ENCODE measurements around the gene CSNK2A1.

DNA sequence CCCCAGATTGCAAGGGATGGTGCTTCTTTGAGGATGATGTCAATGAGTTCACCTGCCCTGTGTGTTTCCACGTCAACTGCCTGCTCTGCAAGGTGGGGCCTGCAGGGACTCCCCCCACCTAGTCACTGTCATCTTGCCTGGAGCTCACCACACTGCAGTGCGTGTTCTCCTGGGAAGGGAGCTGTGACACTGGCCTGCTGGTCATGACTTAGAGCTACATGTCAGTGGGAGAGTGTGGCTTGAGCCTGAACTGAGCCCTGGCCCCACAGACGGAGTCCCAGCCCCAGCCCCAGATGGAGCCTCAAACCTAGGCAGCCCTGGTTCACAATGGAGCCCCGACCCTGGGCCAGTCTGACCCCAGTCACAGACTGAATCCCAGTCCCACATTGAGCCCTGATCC lies 116.2 kb downstream of the CSNK2A1 start:
- TF ChIP-seq, protein P1, sequence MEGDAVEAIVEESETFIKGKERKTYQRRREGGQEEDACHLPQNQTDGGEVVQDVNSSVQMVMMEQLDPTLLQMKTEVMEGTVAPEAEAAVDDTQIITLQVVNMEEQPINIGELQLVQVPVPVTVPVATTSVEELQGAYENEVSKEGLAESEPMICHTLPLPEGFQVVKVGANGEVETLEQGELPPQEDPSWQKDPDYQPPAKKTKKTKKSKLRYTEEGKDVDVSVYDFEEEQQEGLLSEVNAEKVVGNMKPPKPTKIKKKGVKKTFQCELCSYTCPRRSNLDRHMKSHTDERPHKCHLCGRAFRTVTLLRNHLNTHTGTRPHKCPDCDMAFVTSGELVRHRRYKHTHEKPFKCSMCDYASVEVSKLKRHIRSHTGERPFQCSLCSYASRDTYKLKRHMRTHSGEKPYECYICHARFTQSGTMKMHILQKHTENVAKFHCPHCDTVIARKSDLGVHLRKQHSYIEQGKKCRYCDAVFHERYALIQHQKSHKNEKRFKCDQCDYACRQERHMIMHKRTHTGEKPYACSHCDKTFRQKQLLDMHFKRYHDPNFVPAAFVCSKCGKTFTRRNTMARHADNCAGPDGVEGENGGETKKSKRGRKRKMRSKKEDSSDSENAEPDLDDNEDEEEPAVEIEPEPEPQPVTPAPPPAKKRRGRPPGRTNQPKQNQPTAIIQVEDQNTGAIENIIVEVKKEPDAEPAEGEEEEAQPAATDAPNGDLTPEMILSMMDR (IDR thresholded peaks at IDR 0.05), result no peak
- TF ChIP-seq POLR2AphosphoS5 (IDR thresholded peaks at IDR 0.05), result no peak
- TF ChIP-seq POLR2A (IDR thresholded peaks at IDR 0.05), result no peak
- no peak for TF ChIP-seq EP300 (IDR thresholded peaks at IDR 0.05)
